ENCODE results near the gene CTDSP2.

GRCh38 chr12:57817261-57817989, 29.1 kb downstream of the CTDSP2 start:
- TF ChIP-seq CTCF (IDR thresholded peaks at IDR 0.05) (no peak), POLR2A (IDR thresholded peaks at IDR 0.05) (no peak)
